Chondrocyte (in vitro differentiated cells): ENCODE measurements around the gene CFI. TPM values are rescaled to one million over a fixed set of nuclear protein-coding genes. Genes with fewer than 3 reads are reported as not detected.

Experiments
- DNase-seq: peaks from one replicate; pipeline ENCODE4 v3.0.0; 2021; ENCODE audit warnings: mixed read lengths, low spot score
- H3K27ac Mint-ChIP-seq: one replicate; pipeline ENCODE4 v1.8.0; 2021; ENCODE audit warnings: mild to moderate bottlenecking, moderate library complexity, mixed read lengths; ENCODE audit not compliant: unreplicated experiment
- H3K27me3 Mint-ChIP-seq: 2 replicates; pipeline ENCODE4 v1.8.0; 2021; ENCODE audit warnings: low read depth, mixed read lengths
- H3K36me3 Mint-ChIP-seq: 2 replicates; pipeline ENCODE4 v1.8.0; 2021; ENCODE audit warnings: low read depth, mixed read lengths
- H3K4me1 Mint-ChIP-seq: 2 replicates; pipeline ENCODE4 v1.8.0; 2021; ENCODE audit warnings: low read depth, mild to moderate bottlenecking, mixed read lengths
- H3K4me3 Mint-ChIP-seq: one replicate; pipeline ENCODE4 v1.8.0; 2021; ENCODE audit warnings: mild to moderate bottlenecking, moderate library complexity, mixed read lengths; ENCODE audit not compliant: unreplicated experiment
- H3K9me3 Mint-ChIP-seq: 2 replicates; pipeline ENCODE4 v1.8.0; 2021; ENCODE audit warnings: low read depth, mixed read lengths
- CTCF ChIP-seq: fragments of 200-600 bp; sonication (generic); IDR thresholded peaks from 2 replicates; pipeline ENCODE4 v1.5.0; 2021; ENCODE audit warnings: antibody characterized with exemption, mild to moderate bottlenecking, moderate library complexity
- total RNA-seq: library from RNA; stranded (reverse); gene quantifications from 3 replicates; pipeline ENCODE4 v1.2.1, GENCODE V29; 2021

CFI gene
- total RNA-seq, 1 donor from 2014 or later: not detected

- Mint-ChIP-seq H3K4me1 (no peaks in the 10 kb centered on the region), H3K36me3 (no peaks in the 10 kb centered on the region), H3K27ac (no peak overlapping the region), H3K4me3 (no peak overlapping the region), H3K27me3 (peaks cover 8% of the 10 kb centered on the region), H3K9me3 (no peaks in the 10 kb centered on the region)
- no peak for TF ChIP-seq CTCF
- no peak for DNase-seq
Measured at GRCh38 chr4:109754093-109754857, 47.5 kb downstream of the CFI start.

GRCh38 chr4:109752525-109752924, 49.3 kb downstream of the CFI start:
- TF ChIP-seq CTCF: no peak
- Mint-ChIP-seq H3K27ac (no peak overlapping the region), H3K36me3 (no peaks in the 10 kb centered on the region), H3K9me3 (no peaks in the 10 kb centered on the region), H3K4me1 (no peaks in the 10 kb centered on the region), H3K27me3 (peaks cover 8% of the 10 kb centered on the region), H3K4me3 (no peak overlapping the region)
- DNase-seq: no peak

GRCh38 chr4:109751852-109752251, 49.9 kb downstream of the CFI start:
- Mint-ChIP-seq H3K27ac (no peak overlapping the region), H3K4me3 (no peak overlapping the region), H3K9me3 (no peaks in the 10 kb centered on the region), H3K27me3 (peaks cover 8% of the 10 kb centered on the region), H3K36me3 (no peaks in the 10 kb centered on the region), H3K4me1 (no peaks in the 10 kb centered on the region)
- no peak for DNase-seq
- TF ChIP-seq CTCF: no peak

GRCh38 chr4:109750652-109751244, 51.1 kb downstream of the CFI start:
- DNase-seq: no peak
- peaks cover 7% of the 10 kb centered on the region for H3K27me3 Mint-ChIP-seq
- no peak overlapping the region for H3K27ac Mint-ChIP-seq
- no peak for TF ChIP-seq CTCF
- H3K4me1 Mint-ChIP-seq: no peaks in the 10 kb centered on the region
- H3K4me3 Mint-ChIP-seq: no peak overlapping the region
- H3K36me3 Mint-ChIP-seq: no peaks in the 10 kb centered on the region
- no peaks in the 10 kb centered on the region for H3K9me3 Mint-ChIP-seq

GRCh38 chr4:109749388-109750082, 52.3 kb downstream of the CFI start:
- H3K4me3 Mint-ChIP-seq: no peak overlapping the region
- TF ChIP-seq CTCF: no peak
- no peaks in the 10 kb centered on the region for H3K9me3 Mint-ChIP-seq
- H3K36me3 Mint-ChIP-seq: no peaks in the 10 kb centered on the region
- peaks cover 14% of the 10 kb centered on the region for H3K27me3 Mint-ChIP-seq
- no peaks in the 10 kb centered on the region for H3K4me1 Mint-ChIP-seq
- no peak for DNase-seq
- H3K27ac Mint-ChIP-seq: no peak overlapping the region
